ENCODE data around the gene IGF2R.

- TF ChIP-seq CTCF (IDR thresholded peaks at IDR 0.05) (no peak), FOXP4 (CRISPR knock-in tag; IDR thresholded peaks at IDR 0.05) (no peak), USF2 (CRISPR knock-in tag; IDR thresholded peaks at IDR 0.05) (no peak), RELA (CRISPR knock-in tag; IDR thresholded peaks at IDR 0.05; ENCODE audit: borderline replicate concordance) (no peak), ESRRA (CRISPR knock-in tag; IDR thresholded peaks at IDR 0.05; ENCODE audit: borderline replicate concordance) (no peak), TEAD4 (CRISPR knock-in tag; IDR thresholded peaks at IDR 0.05) (no peak), TP53 (CRISPR knock-in tag; IDR thresholded peaks at IDR 0.05) (no peak), ETV6 (CRISPR knock-in tag; IDR thresholded peaks at IDR 0.05) (no peak), SP1 (CRISPR knock-in tag; conservative IDR thresholded peaks at IDR 0.05) (no peak), ZNF263 (CRISPR knock-in tag; IDR thresholded peaks at IDR 0.05; ENCODE audit: low read depth) (no peak), FOXJ3 (CRISPR knock-in tag; IDR thresholded peaks at IDR 0.05; ENCODE audit: borderline replicate concordance) (no peak), ATF6 (CRISPR knock-in tag; IDR thresholded peaks at IDR 0.05) (no peak)
Measured at GRCh38 chr6:160089534-160089897, 120.6 kb downstream of the IGF2R start.
